GM12872 (cell line): ENCODE results near the gene OR10G2.

ENCODE experiments used
- CTCF ChIP-seq: IDR thresholded peaks from 3 replicates; pipeline ENCODE4 v1.5.1; 2011; ENCODE audit warnings: low read depth, mild to moderate bottlenecking, low read length, moderate library complexity; ENCODE audit not compliant: insufficient read depth

Gene OR10G2

GRCh38 chr14:21634840-21635239, at the start of gene OR10G2:
Gene OR10G2 (minus strand): TSS chr14:21634940. CDS start chr14:21634842, 98 bp downstream.
- TF ChIP-seq CTCF, result no peak

- TF ChIP-seq CTCF, result no peak
These were observed 45.3 kb upstream of the OR10G2 start for GRCh38 chr14:21680072-21680471.

GRCh38 chr14:21675566-21675965, 40.8 kb upstream of the OR10G2 start:
- no peak for TF ChIP-seq CTCF

- no peak for TF ChIP-seq CTCF
These were observed 39.0 kb upstream of the OR10G2 start, which contains the start of gene OR4E1 for GRCh38 chr14:21673718-21674117. Gene OR4E1 (minus strand): TSS chr14:21673818. CDS start chr14:21670935, 2,883 bp downstream.

- no peak for TF ChIP-seq CTCF
These were observed 37.4 kb upstream of the OR10G2 start for GRCh38 chr14:21672116-21672515.

GRCh38 chr14:21671371-21671770, 36.6 kb upstream of the OR10G2 start:
- TF ChIP-seq CTCF, result no peak

GRCh38 chr14:21669284-21669683, 34.5 kb upstream of the OR10G2 start:
- TF ChIP-seq CTCF, result no peak

GRCh38 chr14:21668377-21668776, 33.6 kb upstream of the OR10G2 start:
- TF ChIP-seq CTCF, result no peak
